ENCODE results near the gene PLK3. TPM values are rescaled to one million over a fixed set of nuclear protein-coding genes. Genes with fewer than 3 reads are reported as not detected.
"Not testable (repeated sequence)": the region's sequence is repeated elsewhere in the genome, so short reads cannot be mapped to it uniquely, and the experiment has no call there.

PLK3 gene
- total and polyA plus RNA-seq, 12 donors = 4.4 to 51.8 (median 17.1) TPM

DNA sequence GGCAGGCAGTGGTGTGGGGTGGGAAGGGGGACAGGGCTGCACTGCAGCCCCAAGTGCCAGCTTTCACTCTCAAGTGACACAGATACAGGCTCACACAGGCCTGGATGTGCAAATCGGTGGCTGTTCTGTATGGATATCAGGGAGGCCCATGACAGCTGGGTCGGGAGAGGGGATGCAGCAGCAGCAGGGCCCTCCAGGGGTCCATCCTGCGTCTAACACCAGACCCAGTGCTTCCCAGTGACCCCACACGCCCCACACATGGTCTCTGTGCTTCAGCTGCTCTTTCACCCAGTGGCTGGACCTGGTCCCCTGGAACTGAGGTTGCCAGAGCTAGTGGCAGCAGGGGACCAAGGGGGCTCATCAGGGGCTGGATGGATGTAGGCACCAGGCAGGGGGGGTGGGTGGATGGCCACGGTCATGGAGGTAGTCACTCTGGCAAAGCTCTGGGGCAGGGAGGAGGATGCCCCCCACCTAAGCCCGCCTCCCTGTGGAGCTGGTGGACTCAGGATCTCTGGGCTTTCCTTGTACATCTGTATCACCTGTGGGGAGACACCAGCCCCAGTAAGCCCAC is 22.0 kb downstream of the PLK3 start:
- Histone ChIP-seq H3K27ac (no peak overlapping the region), H3K27me3 (no peaks in the 10 kb centered on the region), H3K4me3 (no peak overlapping the region), H3K9me3 (replicated peaks in 1 of 3) (no peaks in the 10 kb centered on the region), H3K36me3 (replicated peaks in 1 of 2) (no peaks in the 10 kb centered on the region), H3K4me1 (replicated peaks in 1 of 2) (peaks cover 8 to 17% of the 10 kb centered on the region in 2 donors)
- no peak for TF ChIP-seq POLR2A (IDR thresholded peaks at IDR 0.05)
- TF ChIP-seq CTCF (IDR thresholded peaks at IDR 0.05) = no peak
- peak in 1 of 7 donors; percentile 18 for DNase-seq
- intact Hi-C loops (cut with DNase I) = no loop called here
- WGBS, 4 donors = 73 to 100% (median 85%) methylated on average over 1 to 6 of the region's 6 CpGs

GRCh38 chr1:44822981-44823451 is 22.8 kb downstream of the PLK3 start:
- Histone ChIP-seq H3K27me3 (no peaks in the 10 kb centered on the region), H3K27ac (no peak overlapping the region), H3K4me1 (replicated peaks in 1 of 2) (peaks cover 8 to 17% of the 10 kb centered on the region in 2 donors), H3K9me3 (replicated peaks in 1 of 3) (no peaks in the 10 kb centered on the region), H3K36me3 (replicated peaks in 1 of 2) (no peaks in the 10 kb centered on the region), H3K4me3 (no peak overlapping the region)
- TF ChIP-seq CTCF (IDR thresholded peaks at IDR 0.05) (no peak), POLR2A (IDR thresholded peaks at IDR 0.05) (no peak)
- 78 to 89% (median 85%) methylated on average over 7 to 15 of the region's 15 CpGs for WGBS, 4 donors
- intact Hi-C loops (cut with DNase I) = no loop called here
- DNase-seq = peak in 1 of 7 donors; percentile 41

- peaks cover 8 to 11% of the 10 kb centered on the region in 2 donors for H3K4me1 ChIP-seq (replicated peaks in 1 of 2)
- 88 to 98% (median 90%) methylated on average over 6 of the region's 6 CpGs for WGBS, 4 donors
- H3K27me3 ChIP-seq; H3K9me3 ChIP-seq (replicated peaks in 1 of 3); intact Hi-C loops (cut with DNase I); H3K27ac ChIP-seq; H3K36me3 ChIP-seq (replicated peaks in 1 of 2); H3K4me3 ChIP-seq: not testable (repeated sequence)
- peak in 1 of 7 donors; percentile 6 for DNase-seq
Measured at GRCh38 chr1:44824392-44824791, 24.2 kb downstream of the PLK3 start.

- Histone ChIP-seq H3K36me3 (replicated peaks in 1 of 2) (no peaks in the 10 kb centered on the region), H3K4me1 (replicated peaks in 1 of 2) (no peaks in the 10 kb centered on the region), H3K9me3 (replicated peaks in 1 of 3) (no peaks in the 10 kb centered on the region), H3K27me3 (no peaks in the 10 kb centered on the region), H3K4me3 (no peak overlapping the region), H3K27ac (peak overlapping the region in 2 of 5 donors; percentile 44 to 66)
- intact Hi-C loops (cut with DNase I) = loop anchor here in 1 of 2 donors (5.0 kb wide), 1 partner anchor 34 kb away; no protein-coding TSS in a partner anchor
- peak in 5 of 7 donors; percentile 54 to 68 (median 61) for DNase-seq
- WGBS, 4 donors = 61 to 66% (median 64%) methylated on average over 14 to 24 of the region's 24 CpGs
- TF ChIP-seq POLR2A (IDR thresholded peaks at IDR 0.05) = no peak
- no peak for TF ChIP-seq CTCF (IDR thresholded peaks at IDR 0.05)
Measured at GRCh38 chr1:44826375-44827196, 26.4 kb downstream of the PLK3 start.

Measured in adrenal gland (tissue), 12 donors.